Stimulated activated CD4-positive, alpha-beta T cell treated with anti-CD3 and anti-CD28 coated beads, Interleukin-4, amount 100 ng/mL, for 24 hours (primary cell): ENCODE measurements around the gene MAML3.

Experiments used
- DNase-seq: peaks from one replicate; pipeline ENCODE4 v3.0.0-alpha.2; 2020

The MAML3 gene

DNA sequence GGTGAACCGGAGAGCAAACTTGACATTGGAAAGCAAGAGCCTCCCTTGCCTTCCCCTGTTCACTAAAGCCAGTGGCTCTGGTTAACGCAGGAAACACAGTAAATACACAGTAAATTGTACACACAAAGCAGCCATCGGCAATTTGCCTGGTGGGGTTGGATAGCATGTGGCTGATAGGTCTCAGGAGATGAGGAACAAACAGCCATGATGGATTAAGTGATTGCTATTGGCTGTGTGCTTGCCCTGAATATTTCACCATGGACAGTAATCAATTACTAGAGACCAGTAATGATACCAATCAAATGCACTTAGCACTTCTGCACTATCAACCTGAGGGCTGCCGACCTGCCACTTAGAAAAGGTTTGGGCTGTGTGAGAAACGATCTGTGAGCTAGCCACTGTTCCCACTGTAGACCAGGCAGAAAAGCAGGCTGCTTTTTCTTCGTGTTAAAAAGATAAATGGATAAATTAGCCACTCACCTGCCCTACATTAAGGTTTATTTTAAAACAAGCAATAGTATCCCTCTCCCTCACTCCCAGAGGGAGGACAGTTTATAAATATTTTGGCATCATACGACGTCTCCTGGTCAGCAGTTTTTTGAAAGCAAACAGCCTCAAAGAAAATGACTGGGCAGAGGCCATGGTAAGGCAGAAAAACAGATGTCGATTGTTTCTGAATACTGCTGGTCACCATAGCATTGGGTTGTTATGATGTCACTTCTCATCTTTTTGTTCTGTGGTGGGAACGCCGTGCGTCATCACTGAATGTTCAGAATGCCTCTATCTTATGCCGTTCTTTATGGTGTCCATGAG is 167.1 kb downstream of the MAML3 start:
- no peak for DNase-seq

GRCh38 chr4:139986106-139986505 is 167.9 kb downstream of the MAML3 start:
- no peak for DNase-seq

- DNase-seq, result no peak
These were observed 168.6 kb downstream of the MAML3 start for GRCh38 chr4:139985401-139985800.

DNA sequence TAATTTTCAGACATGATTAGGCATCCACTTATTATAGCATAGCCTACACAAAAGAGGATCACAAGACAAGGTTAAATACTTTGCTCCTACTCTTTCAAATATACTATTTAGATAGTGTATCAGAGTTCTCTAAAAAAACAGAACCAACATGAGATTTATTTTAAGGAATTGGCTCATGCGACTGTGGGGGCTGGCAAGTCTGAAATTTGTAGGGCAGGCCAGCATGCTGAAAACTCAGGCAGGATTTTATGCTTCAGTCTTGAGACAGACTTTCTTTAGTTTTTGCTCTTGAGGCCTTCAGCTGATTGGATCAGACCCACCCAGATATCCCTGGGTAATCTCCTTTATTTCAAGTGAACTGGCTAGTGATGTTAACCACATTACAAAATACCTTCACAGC is 169.5 kb downstream of the MAML3 start:
- no peak for DNase-seq

DNA sequence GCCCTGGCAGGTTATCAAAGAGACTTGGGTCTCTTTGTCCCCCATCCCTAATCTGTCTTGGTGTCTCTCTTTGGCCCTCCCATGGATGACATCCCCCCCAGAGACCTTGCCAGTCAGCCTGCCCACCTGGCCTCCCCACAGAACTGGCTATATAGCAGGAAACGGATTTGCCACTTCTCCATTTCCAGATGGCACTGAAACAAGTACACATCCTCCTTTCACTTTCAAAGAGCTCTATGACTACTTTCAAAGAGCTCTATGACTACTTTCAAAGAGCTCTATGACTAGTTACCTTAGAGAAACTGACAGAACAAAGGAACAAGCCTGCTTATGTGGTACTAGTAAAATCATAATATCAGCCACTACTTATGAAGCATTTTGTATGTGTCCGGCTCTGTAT is 175.3 kb downstream of the MAML3 start:
- no peak for DNase-seq

- no peak for DNase-seq
These were observed 176.0 kb downstream of the MAML3 start for GRCh38 chr4:139977838-139978609.

DNA sequence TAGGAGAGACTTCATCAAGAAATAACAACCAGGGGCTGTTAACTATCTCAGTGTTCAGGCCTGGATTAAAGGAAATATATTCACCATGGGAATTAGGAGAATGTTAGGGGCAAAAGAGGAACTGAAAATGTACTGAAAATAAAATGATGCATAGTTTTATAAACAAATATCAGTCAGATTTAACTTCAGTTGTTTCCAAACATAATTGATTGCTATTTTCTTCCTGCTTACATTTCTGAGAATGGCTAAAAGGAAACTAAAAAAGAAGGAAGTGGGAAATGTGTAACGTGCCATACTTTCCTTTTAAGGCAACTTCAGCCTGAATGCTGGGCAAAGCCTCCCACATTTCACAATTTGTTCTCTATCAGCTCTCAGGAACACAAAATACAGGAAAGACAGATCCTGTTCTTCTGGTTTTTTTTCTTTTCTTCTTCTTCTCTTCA is 178.1 kb downstream of the MAML3 start:
- no peak for DNase-seq

- DNase-seq, result no peak
These were observed 180.4 kb downstream of the MAML3 start for GRCh38 chr4:139973616-139974015.

DNA sequence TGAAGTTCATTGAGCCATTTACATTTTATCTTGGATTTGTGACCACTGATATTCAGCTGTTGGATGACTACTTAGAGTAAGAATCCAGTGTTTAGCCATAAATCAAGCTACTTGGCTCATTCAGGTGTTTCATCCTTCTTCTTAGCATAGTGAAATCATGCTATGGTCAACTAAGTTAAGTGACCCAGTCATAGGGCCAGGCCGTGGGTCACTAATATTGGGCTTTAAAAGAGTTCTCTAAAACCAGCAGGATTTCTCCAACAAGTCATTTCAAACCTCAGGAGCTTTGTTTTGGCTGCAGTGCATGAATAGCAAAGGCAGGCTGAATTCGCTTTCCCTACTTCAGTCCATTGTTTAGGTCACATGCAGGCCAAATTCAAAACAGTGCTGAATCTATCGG is 181.0 kb downstream of the MAML3 start:
- DNase-seq, result no peak

GRCh38 chr4:139972305-139972704 is 181.7 kb downstream of the MAML3 start:
- DNase-seq, result no peak

- no peak for DNase-seq
These were observed 182.9 kb downstream of the MAML3 start for GRCh38 chr4:139971111-139971510.

- no peak for DNase-seq
These were observed 184.2 kb downstream of the MAML3 start for GRCh38 chr4:139969635-139970266.

GRCh38 chr4:139968831-139969230 is 185.2 kb downstream of the MAML3 start:
- DNase-seq, result no peak

DNA sequence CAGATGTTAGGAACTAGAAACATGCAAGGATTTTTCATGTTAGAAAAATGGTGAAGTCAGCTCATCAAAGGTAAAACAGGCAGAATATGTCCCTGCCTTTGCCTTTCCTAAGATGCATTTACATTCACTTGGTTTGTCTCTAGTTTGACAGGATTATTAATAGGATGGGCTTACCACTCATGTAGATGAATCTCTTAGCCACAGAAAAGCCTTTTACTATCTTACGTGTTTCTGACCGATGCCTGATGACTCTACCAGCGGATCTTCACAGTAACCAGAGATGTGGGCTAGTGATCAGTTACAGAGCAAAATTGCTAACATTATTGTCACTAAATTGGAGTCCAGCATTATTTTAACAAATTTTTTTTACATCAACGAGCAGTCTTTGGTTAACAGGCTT is 187.6 kb downstream of the MAML3 start:
- no peak for DNase-seq

GRCh38 chr4:139965789-139966188 is 188.2 kb downstream of the MAML3 start:
- no peak for DNase-seq

GRCh38 chr4:139963708-139964107 is 190.3 kb downstream of the MAML3 start:
- no peak for DNase-seq

DNA sequence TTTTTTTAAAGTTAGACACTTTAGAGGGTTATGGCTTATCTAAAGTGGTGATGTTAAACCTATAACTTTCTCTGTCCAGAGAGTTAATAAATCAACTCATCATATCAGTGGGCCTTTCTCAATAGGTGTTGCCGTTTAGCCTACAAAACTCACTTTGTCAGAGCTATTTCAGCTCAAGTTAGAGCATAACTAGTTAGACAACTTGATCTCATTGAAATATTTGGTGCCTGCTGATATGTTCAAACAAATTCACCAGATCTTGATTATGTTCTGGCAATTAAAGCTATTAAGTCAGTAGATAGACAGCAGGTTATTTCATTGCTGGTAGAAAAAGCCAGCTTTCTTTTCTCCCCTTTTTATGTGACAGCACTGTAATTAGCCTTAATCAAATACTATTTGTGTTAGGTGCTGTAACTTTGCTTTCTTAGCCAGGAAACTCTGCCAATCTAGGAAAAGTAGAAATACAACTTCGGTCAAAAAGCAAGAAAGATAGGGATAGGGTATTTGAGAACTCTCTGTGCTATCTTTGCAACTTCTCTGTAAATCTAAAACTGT is 191.8 kb downstream of the MAML3 start:
- DNase-seq, result no peak

DNA sequence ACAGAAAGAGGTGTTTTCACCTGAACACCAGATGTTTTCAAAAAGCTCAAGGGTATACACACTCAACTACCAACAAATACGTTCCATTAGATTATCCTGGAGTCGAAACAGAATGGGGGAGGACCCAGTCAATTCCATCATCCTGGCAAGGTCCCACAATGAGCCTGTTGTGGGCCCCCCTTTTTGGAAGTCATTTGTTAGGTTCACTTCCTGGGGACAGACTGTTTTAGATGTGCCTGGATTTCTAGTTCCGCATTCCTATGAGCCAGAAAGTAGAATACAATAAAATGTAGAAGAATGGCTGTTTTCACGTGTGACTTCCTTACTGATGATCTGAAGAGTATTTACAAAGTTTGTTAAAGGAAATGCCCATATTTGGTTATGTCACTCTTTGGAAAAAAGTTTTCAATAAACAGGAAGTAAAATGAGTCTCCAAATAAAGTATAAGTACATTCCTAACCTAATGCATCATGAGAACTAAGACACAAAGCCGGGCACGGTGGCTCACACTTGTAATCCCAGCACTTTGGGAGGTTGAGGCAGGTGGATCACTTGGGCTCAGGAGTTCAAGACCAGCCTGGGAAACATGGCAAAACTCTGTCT is 192.5 kb downstream of the MAML3 start:
- DNase-seq, result no peak

DNA sequence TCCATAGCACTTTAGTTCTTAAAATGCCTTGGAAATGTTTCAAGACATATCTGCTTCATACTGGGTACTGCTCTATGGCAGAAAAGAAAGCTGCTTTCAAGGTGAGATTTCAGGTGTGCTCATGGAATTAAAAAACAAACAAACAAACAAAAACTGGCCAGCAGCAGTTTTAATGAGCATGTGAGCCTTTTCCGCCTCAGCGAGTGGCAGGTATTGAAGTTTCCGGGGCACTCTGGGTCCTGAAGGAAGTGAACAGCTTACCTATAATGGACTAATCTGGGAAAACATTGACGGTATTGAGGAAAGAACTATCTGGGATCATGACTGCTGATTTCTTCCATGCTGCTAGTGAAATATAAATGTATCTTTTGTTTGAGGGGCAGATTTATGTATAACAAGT is 194.6 kb downstream of the MAML3 start:
- no peak for DNase-seq

GRCh38 chr4:139958739-139959098 is 195.3 kb downstream of the MAML3 start:
- DNase-seq, result no peak

DNA sequence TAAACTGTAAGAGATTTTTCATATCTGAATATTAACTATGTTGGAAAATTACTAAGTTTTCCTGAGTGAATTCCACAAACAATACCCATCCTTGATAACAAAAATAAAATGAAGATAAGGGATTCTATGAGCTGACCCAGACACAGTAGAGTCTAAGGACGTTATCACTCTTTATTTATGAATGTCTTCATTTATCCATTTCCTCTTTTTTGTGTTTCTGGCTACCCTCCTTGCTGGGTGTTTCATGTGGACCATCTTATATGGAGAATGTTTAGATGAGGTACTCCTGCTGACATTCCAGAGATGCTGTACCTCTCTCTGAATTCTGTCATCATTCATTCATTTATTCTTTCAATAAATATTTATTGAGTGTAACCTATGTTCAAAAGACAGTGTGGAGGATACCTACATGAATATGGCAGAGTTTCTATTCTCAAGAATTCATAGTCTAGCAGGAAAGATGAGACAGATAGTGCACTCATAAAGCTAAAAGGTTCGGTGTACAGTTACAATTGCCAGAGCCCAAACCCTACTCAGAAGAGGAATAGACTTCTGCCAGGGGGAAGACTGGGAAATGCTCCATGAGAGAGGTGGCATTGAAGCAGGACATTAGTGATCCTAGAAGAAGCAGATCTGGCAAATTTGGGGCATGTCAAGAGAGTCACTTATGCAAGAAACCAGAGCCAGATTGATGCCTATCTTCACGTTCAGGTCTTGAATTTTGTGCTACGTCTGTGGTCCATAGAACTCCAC is 195.8 kb downstream of the MAML3 start:
- DNase-seq, result no peak

DNA sequence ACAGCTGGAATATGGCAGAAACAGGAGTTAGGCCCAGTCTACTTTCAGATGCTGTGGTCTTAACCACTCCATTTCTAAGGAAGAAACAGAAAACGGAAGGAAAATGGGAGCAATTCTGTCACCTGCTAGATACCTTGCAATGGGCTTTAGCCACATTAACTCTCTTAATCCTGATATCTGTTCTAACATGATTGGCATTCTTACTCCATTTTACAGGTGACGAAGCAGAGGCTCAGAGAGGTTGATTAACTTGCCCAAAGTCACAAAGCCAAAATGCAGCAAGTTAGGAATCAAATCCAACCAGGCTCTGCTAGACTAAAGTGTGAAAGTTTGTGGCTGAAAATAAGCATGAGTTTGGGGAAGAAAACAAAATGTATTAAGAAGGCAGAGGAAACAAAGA is 196.9 kb downstream of the MAML3 start:
- no peak for DNase-seq
